ENCODE data around the gene STRN4.
"Not testable (repeated sequence)": the region's sequence is repeated elsewhere in the genome, so short reads cannot be mapped to it uniquely, and the experiment has no call there.

STRN4 gene

DNA sequence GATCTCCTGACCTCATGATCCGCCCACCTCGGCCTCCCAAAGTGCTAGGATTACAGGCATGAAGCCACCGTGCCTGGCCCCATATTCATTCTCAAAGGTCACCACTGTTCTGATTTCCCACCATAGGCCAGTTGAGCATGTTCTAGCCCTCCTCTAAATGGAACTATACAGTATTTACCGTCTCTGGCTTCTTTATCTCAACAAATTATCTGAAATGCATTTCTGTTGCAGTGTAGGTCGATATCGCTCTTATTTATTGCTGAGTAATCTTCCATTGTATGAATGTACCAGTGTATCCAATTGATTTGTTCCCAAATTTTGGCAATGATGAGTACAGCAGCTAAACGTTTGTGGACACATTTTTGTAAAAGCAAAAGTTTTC, 26.8 kb upstream of the STRN4 start:
- no peak for DNase-seq

DNA sequence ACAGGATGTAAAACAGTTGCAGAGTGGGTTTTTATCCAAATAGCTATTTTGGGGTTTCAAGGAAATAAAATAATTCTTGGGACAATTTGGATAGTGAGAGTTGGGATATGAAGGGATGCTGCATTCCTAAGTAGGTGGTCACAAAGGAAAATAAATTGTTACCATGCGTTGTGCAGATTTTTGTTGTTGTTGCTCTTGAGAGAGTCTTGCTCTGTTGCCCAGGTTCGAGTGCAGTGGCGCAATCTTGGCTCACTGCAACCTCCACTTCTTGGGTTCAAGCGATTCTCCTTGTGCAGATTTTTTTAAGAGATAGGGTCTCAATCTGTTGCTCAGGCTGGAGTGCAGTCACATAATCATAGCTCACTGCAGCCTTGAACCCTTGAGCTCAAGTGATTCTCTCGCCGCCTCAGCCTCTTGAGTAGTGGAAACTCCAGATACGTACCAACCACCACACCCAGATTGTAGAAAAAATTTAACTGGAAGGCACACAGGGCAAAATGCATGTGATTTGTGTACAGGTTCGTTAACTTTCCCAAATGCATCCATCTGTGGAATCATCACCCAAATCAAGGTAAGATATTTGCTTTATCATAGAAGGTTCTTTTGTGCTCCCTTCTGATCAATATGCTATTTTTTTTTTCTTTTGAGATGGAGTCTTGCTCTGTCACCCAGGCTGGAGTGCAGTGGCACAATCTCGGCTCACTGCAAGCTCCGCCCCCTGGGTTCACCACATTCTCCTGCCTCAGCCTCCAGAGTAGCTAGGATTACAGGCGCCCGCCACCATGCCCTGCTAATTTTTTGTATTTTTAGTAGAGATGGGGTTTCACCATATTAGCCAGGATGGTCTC, 26.1 kb upstream of the STRN4 start:
- DNase-seq: no peak

DNA sequence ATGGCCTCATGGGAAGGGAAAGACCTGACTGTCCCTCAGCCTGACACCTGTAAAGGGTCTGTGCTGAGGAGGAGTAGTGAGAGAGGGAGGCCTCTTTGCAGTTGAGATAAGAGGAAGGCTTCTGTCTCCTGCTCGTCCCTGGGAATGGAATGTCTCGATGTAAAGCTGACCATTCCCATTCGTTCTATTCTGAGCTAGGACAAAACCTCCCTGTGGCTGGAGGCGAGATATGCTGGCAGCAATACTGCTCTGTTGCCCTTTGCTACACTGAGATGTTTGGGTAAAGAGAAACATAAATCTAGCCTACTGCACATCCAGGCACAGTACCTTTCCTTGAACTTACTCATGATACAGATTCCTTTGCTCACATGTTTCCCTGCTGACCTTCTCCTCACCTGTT, 22.5 kb upstream of the STRN4 start:
- not testable (repeated sequence) for DNase-seq

DNA sequence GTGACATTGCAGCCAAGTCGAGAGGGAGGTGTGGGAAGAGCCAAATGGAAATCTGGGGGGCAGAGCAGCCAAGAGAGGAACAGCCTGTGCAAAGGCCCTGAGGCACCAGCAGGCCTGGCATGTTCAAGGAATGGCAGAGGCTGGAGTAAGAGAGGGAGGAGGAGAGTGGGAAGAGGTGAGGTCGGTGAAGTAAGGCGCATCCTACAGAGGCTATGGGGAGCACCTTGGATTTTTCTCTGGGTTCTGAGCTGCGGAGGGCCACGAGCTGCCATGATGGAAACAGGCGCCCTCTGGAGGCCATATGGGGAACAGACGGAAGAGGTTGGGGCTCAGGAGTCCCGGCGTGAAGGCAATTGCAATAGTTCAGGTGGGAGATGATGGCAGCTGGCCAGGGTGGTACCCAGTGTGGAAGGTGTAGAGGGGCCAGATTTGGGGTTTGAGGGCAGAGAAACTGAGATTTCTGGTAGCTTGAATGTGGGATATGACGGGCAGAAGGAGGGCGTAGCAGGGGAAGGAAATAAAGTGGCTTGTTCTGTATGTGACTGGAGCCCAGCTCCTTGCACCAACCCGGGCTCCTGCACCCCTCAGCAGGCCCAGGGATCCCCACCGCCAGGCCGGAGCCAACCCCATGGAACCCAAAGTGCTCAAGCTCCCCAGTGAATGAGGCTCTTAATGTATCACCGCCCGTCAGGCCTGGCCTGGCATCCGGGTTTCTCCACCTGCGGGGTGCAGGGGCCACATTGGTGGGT, 20.5 kb upstream of the STRN4 start:
- DNase-seq: no peak

DNA sequence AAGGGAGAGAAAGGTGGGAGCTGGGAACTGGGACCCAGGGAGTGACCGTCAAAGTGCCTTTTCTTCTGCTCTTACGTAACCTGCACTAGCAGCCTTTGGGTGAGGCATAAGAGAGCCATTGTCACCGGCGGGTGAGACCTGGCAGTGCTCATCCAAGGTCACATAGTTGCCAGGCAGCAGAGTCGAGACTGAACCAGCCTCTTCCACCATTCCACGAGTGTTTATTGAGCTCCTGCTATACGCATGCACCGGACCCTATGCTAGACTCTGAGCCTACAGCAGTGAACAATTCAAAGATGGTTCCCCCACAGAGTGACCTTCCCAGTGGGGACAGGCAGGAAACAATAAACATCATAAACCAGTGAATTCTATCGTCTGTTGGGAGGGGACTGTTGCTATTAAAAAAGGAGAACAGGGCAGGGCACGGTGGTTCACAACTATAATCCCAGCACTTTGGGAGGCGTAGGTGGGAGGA, 18.6 kb upstream of the STRN4 start:
- DNase-seq: no peak

DNA sequence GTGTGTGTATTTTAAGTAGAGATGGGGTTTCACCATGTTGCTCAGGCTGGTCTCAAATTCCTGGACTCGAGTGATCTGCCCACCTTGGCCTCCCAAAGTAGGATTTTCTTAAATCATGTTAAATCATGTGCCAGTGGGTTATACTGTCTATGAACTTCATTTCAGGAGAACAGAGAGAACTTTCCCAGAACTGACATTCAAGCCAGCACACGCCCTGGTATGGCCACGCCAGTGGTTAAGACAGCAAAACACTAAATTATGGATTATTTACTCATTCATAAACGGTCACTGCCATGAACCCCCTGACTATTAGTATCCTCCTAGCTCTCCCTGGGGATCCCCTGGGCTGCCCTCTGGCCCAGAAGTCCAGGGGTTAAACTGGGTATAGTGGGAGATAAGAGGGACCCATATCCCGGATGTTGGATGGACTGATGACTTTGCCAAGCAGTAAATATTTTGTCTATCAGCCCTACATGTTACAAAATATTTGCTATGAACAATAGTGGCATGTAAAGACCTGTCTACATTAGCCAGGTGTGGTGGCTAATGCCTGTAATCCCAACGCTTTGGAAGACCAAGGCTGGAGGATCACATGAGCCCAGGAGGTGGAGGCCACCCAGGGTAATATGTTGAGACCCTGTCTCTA, 16.1 kb upstream of the STRN4 start:
- DNase-seq: no peak

DNA sequence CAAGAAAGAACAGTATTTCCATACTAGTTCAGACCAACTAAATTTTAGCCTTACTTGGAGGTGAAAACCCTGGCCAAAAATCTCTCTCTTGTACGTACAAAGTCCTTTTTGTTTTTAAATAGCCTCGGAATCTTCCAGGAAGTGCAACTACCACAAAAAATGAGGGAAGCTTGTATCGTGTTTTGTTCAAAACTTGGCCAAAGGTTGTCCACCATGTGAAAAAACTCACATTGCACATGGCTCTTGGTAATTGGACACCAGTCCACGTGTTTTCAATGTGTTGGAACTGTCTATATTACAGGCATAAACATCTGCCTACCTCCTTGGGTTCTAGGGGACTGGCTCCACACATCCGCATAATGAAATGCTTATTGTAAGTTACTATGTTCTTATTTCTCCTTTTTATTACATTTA, 15.2 kb upstream of the STRN4 start:
- DNase-seq: no peak

DNA sequence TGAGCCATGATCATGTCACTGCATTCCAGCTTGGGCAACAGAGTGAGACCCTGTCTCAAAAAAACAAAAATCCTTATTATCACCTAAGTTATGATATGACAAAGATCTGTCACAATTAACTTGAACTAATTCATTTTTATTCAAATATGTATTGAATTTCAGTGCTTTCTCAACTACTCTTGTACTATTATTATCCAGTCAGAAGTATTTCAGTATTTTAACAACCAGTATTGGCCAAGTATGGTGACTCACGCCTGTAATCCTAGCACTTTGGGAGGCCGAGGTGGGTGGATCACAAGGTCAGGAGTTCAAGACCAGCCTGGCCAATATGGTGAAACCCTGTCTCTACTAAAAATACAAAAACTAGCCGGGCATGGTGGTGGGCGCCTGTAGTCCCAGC, 14.6 kb upstream of the STRN4 start:
- not testable (repeated sequence) for DNase-seq

DNA sequence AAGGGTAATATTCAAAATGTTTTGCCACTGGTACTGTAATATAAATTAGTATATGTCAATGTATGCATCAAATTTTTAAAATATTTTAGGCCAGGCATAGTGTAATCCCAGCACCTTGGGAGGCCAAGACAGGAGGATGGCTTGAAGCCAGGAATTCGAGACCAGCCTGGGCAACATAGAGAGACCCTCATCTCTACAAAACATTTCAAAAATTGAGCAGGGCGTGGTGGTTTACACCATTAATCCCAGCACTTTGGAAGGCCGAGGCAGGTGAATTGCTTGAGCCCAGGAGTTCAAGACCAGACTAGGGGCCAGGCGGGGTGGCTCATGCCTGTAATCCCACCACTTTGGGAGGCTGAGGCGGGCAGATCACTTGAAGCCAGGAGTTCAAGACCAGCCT, 14.1 kb upstream of the STRN4 start:
- no peak for DNase-seq

DNA sequence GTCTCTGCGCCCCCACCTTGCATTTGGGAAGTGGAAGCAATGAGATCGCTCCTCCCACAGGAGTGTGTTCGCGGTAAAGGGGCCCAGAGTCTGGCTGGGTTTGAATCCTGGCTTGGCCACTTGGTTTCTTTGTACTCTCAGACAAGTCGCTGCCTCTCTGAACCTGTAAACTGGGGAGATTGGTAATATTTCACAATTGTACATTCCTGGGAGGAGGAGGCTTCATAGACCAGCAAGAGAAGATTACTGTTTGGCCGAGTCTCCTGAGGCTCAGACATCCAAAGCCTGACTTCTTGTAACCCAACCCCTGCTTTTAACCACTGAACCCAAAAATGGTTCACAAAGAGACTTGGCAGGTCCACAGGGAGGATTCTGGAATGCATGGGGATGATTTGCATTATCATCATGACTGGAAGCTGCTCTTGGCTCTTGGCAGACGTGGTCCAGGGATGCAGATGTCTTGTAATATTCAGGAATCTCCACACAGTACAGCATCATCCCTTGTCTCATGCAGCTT, 13.6 kb upstream of the STRN4 start:
- DNase-seq: no peak

DNA sequence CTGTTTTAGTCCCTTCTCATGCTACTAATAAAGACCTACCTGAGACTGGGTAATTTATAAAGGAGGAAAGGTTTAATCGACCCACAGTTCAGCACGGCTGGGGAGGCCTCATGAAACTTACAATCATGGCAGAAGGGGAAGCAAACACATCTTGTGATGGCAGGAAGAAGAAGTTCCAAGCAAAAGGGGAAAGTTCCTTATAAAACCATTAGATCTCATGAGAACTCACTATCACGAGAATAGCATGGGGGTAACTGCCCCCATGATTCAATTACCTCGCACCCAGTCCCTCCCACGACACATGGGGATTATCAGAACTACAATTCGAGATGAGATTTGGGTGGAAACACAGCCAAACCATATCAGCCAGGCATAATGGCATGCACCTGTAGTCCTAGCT, 13.0 kb upstream of the STRN4 start:
- no peak for DNase-seq

DNA sequence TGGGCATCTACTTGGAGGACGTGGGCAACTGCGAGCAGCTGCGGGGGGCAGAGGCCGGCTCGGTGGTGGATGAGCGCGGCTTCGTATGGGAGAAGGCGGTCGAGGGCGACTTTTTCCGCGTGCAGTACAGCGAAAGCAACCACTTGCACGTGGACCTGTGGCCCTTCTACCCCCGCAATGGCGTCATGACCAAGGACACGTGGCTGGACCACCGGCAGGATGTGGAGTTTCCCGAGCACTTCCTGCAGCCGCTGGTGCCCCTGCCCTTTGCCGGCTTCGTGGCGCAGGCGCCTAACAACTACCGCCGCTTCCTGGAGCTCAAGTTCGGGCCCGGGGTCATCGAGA, 10.3 kb upstream of the STRN4 start:
- DNase-seq: no peak

DNA sequence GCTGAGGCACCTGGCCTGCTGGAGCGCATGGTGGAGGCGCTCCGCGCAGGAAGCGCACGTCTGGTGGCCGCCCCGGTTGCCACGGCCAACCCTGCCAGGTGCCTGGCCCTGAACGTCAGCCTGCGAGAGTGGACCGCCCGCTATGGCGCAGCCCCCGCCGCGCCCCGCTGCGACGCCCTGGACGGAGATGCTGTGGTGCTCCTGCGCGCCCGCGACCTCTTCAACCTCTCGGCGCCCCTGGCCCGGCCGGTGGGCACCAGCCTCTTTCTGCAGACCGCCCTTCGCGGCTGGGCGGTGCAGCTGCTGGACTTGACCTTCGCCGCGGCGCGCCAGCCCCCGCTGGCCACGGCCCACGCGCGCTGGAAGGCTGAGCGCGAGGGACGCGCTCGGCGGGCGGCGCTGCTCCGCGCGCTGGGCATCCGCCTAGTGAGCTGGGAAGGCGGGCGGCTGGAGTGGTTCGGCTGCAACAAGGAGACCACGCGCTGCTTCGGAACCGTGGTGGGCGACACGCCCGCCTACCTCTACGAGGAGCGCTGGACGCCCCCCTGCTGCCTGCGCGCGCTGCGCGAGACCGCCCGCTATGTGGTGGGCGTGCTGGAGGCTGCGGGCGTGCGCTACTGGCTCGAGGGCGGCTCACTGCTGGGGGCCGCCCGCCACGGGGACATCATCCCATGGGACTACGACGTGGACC, 9.7 kb upstream of the STRN4 start:
- DNase-seq: no peak

DNA sequence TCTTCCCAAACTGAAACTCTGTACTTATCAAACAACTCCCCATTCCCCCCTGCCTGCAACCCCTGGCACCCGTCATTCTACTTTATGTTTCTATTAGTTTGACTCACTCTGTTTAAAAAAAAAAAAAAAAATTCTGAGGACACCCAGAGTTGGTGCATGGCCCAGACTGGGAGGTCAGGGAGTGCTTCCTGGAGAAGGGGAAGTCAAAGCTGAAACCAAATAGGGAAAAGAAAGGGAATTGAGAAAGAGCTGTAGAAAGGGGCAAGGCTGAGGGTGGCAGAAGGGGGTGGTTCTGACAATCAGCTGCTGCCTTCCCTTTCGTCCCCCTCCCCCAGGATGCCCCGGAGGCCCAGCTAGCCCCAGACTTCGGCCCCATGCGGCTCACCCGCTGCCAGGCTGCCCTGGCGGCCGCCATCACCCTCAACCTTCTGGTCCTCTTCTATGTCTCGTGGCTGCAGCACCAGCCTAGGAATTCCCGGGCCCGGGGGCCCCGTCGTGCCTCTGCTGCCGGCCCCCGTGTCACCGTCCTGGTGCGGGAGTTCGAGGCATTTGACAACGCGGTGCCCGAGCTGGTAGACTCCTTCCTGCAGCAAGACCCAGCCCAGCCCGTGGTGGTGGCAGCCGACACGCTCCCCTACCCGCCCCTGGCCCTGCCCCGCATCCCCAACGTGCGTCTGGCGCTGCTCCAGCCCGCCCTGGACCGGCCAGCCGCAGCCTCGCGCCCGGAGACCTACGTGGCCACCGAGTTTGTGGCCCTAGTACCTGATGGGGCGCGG, 9.0 kb upstream of the STRN4 start:
- DNase-seq: no peak

DNA sequence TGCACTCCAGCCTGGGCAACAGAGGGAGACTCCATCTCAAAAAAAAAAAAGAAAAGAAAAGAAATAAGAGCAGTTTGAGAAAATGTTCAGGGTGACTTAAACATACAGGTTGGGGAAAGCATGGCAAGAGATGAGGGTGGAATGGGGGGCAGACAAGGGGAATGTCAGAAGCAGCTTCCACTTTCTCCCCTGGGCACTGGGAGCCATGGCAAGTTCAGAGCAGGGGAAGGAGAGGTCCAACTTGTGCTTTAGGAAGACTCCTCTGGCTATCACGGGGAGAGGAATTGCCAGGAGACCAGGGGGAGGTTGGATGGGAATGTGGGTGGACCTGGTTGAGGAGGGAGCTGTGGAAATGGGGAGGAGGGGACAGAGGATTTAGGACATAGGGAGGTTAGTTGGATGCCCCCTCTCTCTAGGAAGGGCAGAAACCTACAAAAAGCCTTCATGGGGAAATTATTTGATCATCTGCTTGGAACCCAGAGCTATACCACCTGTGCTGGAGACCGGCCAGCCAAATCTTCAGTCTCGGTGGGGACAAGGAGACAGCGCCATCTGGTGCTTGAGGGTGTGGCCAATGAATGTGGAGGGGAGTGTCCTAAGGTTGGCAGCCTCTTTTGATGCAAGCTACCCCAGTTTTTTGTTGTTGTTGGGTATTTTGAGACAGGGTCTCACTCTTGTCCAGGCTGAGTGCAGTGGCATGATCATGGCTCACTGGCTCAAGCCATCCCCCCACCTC, 7.3 kb upstream of the STRN4 start:
- peak; percentile 55 for DNase-seq

DNA sequence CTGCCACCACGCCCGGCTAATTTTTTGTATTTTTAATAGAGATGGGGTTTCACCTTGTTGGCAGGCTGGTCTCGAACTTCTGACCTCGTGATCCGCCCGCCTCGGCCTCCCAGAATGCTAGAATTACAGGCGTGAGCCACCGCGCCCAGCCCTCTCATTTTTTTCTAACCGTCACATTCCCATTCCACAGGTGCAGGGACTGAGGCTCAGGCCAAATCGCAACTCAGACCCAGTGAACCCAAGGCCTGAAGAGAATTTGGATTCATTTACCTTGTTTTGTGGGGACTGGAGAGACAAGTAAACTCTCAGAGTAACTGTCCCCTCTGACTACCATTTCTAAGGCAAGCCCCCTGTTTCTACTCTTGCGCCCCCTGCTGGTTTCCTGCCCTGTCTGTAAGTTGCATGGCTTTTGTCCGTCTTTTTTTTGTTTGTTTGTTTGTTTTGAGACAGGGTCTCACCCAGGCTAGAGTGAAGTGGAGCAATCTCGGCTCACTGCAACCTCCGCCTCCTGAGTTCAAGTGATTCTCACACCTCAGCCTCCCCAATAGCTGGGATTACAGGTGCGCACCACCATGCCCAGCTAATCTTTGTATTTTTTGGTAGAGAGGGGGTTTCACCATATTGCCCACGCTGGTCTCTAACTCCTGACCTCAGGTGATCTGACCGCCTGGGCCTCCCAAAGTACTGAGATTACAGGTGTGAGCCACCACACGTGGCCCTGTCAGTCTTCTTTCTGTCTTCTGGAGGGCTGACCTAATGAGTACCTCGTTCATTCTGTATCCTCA, 2.3 kb upstream of the STRN4 start:
- DNase-seq: peak; percentile 17

DNA sequence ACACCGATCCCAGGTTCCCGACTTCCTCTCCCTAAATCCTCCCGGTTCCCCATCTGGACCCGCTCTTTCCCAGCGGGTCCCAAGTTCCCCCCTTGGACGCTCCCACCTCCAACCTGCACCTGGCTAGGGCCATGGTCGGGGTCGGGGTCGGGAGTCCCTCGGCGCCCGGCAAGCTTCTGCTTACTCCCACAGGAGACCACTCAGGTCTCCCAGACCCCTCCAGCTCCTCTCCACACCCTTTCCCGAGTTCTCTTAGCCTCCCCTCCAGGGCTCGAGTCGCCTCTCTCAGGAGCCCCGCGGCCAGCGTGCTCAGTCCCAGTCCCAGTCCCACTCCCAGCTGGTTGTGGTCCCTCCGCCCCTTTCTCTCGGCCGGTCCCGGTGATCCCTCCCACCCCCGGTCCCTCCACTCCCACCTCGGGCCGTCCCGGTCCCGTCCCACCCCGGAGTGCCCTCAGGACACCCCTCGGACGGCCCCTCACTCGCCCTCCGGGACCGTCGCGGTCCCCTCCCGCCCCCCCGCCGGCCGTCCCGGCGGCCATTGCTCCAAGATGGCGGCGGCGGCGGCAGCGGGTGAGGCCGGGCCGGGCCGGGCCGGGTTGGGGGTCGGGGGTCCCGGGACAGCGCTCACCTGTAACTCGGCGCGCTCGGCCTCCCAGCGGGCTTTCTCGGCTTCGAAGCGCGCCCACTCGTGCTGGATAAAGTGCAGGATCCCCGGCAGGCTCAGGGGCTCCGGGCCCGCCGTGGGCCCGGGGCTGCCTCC, 549 bp downstream of the STRN4 start, which contains the start of gene FKRP:
Gene FKRP, plus strand, starts transcription at position 537 of the 760 bp plus-strand sequence. CDS start 9,394 bp downstream, outside the sequence.
- peak; percentile 5 for DNase-seq

DNA sequence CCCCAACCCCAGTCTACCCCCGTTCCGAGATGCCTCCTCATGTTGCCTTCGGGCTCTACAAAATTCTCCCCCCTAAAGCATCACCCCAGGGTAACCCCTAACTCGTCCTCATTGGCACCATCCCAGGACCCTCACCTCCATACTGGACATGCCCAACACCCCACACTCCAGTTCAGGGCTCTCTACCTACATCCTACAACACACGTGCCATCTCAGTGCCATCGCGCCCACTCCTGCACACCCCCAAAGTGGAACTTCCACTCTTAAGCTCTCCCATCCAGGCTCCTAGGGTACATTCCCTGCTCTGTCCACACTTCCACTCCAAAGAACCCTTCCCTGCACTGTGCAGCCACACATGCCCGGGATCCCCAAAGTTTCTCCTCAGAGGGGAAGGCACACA, 1.2 kb downstream of the STRN4 start:
- no peak for DNase-seq

DNA sequence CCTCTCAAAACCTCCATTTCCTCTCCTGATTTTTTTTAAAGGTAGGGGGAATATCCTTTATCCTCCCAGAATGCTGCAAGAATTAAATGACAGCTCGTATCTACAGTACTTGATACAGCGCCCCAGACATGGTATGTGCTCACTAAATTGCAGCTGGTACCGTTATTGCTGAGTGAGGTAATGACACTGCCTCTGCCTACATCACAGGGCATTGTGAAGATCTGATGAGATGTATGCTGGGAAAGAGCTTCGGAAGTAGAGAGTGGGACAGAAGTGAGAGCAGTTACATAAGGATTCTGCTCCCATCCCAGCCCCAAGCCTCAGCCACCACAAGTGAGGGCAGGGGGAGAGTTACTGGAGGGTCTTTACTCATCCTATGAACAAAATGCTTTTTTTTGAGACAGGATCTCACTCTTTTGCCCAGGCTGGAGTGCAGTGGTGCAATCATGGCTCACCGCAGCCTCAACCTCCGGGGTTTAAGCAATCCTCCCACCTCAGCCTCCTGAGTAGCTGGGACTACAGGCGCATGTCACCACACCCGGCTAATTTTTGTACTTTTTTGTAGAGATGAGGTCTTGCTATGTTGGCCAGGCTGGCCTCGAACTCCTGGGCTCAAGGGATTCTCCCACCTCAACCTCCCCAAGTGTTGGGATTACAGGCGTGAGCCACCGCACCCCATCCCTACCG, 2.1 kb downstream of the STRN4 start:
- DNase-seq: no peak

Measured in NCI-H1436 (cell line).